Fibroblast of pulmonary artery (primary cell): ENCODE data around the gene MAP7.
A peak's percentile ranks its signal among the peaks of the same experiment; 100 is the strongest.
"Not testable (repeated sequence)": the region's sequence is repeated elsewhere in the genome, so short reads cannot be mapped to it uniquely, and the experiment has no call there.

ENCODE experiments used
- DNase-seq: peaks from one replicate; pipeline ENCODE4 v3.0.0-alpha.2; 2010; ENCODE audit warnings: low read depth
- H3K4me3 ChIP-seq: replicated peaks from 2 replicates; pipeline ENCODE4 v1.5.1; 2011; ENCODE audit warnings: low read depth, mild to moderate bottlenecking, control low read depth, low read length, moderate library complexity
- TF ChIP-seq, protein P1 (sequence below): IDR thresholded peaks from 2 replicates; pipeline ENCODE4 v1.5.1; 2011; ENCODE audit warnings: mild to moderate bottlenecking, control low read depth, low read length, inconsistent platforms; ENCODE audit errors: missing control alignments

Gene MAP7

DNA sequence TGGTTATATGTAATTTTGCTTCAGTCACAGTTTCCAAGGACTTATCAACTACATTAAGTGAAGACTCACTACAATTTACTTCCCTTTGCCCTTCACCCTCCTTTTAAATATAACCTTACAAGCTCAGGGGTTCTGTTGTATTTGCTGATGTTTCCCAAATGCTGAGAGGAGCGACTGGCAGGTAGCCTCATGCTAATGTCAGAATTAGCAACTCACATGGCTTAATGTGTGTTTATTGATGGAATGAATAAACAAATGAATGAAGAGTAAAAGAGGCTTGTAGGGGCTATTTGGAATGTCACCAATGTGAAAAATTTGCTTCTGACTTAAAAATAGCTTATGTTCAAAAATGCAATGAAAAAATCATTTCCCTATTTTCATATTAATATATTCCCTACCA, 41.4 kb upstream of the MAP7 start:
- TF ChIP-seq, protein P1, sequence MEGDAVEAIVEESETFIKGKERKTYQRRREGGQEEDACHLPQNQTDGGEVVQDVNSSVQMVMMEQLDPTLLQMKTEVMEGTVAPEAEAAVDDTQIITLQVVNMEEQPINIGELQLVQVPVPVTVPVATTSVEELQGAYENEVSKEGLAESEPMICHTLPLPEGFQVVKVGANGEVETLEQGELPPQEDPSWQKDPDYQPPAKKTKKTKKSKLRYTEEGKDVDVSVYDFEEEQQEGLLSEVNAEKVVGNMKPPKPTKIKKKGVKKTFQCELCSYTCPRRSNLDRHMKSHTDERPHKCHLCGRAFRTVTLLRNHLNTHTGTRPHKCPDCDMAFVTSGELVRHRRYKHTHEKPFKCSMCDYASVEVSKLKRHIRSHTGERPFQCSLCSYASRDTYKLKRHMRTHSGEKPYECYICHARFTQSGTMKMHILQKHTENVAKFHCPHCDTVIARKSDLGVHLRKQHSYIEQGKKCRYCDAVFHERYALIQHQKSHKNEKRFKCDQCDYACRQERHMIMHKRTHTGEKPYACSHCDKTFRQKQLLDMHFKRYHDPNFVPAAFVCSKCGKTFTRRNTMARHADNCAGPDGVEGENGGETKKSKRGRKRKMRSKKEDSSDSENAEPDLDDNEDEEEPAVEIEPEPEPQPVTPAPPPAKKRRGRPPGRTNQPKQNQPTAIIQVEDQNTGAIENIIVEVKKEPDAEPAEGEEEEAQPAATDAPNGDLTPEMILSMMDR, result no peak
- DNase-seq, result no peak
- no peak overlapping the region for H3K4me3 ChIP-seq

DNA sequence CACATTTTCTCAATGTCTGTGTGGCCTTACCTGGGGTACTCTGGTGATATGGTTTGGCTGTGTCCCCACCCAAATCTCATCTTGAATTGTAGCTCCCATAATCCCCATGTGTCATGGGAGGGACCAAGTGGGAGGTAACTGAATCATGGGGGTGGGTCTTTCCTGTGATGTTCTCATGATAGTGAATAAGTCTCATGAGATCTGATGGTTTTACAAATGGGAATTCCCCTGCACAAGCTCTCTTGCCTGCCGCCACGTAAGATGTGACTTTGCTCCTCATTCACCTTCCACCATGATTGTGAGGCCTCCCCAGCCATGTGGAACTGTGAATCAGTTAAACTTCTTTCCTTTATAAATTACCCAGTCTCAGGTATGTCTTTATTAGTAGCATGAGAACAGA, 40.6 kb upstream of the MAP7 start:
- DNase-seq, result not testable (repeated sequence)

DNA sequence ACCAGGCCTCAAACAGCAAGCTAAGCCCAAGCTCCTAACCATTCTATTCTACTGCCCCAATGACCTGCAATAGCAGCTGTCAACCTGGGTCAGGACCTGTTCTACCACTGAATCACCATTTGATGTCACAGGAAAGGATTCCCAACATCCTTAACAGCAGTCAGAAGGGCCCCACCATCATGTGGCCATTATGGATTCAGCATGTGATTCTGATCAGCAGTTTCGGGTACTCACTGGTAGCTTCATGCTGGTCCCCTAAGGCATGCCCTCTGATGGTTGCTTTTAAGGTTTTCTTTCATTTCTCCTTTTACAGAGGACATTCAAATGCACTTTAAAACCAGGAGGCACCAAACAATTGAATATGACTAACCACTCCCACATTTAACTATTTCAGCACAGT, 37.3 kb upstream of the MAP7 start:
- TF ChIP-seq, protein P1, result no peak
- DNase-seq, result no peak
- no peak overlapping the region for H3K4me3 ChIP-seq

More for the DNA sequence above, 40.6 kb upstream of the MAP7 start:
- not testable (repeated sequence) for H3K4me3 ChIP-seq

DNA sequence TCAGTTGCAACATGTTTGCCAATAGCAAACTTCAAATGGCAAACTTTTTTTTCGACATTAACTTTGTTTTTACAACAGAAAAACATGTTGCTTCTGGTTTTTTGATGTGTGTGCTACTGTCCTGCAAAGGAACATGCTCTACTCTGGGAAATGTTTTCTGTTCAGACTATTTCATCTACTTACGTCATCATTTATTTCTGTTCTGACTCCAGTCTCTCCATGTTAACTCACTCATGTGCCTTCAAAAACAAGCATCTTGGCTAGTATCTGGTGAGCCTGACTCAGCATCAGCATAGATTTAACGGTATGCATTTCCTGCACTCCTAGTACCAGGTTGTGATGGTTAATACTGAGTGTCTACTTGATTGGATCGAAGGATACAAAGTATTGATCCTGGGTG, 36.1 kb upstream of the MAP7 start:
- no peak overlapping the region for H3K4me3 ChIP-seq
- TF ChIP-seq, protein P1, result no peak
- peak; percentile 93 for DNase-seq

DNA sequence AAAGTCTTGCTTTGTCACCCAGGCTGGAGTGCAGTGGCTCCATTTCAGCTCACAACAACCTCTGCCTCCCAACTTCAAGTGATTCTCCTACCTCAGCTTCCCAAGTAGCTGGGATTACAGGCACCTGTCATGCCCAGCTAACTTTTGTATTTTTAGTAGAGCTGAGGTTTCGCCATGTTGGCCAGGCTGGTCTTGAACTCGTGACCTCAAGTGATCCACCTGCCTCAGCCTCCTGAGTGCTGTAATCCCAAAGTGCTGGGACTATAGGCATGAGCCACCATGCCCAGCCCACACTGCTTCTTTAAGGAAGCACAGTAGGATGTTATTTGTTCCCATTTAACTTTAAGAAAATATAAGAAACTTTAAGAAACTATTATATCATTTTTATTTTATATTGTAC, 35.3 kb upstream of the MAP7 start:
- not testable (repeated sequence) for DNase-seq, H3K4me3 ChIP-seq

DNA sequence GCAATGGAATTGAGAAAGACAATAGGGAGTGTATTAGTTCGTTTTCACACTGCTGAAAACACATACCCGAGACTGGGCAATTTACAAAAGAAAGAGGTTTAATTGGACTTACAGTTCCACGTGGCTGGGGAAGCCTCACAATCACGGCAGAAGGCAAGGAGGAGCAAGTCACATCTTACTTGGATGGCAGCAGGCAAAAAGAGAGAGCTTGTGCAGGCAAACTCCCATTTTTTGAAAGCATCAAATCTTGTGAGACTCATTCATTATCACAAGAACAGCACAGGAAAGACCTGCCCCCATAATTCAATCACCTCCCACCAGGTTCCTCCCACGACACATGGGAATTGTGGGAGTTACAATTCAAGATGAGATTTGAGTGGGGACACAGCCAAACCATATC, 34.1 kb upstream of the MAP7 start:
- H3K4me3 ChIP-seq, DNase-seq: not testable (repeated sequence)

DNA sequence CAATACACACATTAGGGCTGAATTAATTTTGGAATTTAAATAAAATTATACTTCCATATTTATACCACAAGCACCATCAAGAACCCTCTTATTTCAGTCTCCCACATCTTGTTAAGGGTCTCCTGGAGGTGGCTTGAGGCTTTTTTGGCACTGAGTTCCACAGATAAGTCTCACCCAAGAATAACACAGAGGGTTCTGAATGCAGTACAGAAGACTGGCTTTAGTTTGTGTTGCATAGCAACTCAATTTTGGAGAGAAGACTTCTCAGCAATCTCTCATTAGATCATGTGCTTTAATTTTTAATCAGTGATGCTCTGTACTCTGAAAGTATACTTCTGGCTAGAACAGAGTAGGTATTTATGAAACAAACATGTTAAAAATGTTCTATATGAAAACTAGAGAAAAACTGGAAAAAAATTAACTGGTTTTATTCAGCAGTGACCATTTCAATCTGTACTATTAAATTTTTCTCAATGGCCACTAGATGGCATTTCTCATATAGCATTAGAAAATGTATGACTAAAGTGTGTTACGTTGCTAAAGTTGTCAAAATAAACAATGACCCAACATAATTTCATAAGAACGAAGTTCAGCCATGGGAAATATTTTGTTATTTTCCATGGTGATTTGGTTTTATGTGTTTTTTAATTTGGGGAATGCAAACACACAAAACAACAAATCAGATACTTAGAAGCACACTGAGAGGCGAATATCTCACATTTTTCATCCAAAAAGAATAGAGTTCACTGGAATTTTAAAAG, 32.7 kb upstream of the MAP7 start:
- TF ChIP-seq, protein P1, result peak; percentile 52
- no peak overlapping the region for H3K4me3 ChIP-seq
- peak; percentile 95 for DNase-seq

DNA sequence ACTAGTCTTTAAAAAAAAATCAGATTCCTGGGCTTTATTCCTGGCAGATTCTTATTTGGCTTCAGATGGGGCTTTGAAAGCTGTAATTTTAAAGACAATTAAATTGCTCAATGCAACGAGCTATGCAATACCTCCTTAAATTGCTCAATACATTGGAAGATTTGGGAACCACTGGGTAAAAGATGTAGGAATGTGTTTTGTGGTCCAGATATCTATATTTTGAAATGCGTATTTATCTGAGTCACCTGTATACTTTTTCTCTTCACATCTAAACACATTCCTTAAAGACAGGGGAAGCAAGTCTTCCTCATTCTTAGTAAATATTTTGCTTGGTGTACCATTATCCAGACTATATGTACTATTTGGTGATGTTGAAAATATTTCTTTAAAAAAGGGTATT, 29.6 kb upstream of the MAP7 start:
- H3K4me3 ChIP-seq, result no peak overlapping the region
- TF ChIP-seq, protein P1, result no peak
- DNase-seq, result peak; percentile 76
